ENCODE data around the gene G6PD. TPM values are rescaled to one million over a fixed set of nuclear protein-coding genes. Genes with fewer than 3 reads are reported as not detected.

Gene G6PD
- total RNA-seq, 4 donors from 2014 or later = 7.4 to 24.4 (median 19.3) TPM

GRCh38 chrX:154489182-154489581 is 57.5 kb downstream of the G6PD start:
- peak overlapping the region; percentile 93 to 99 (median 96) for H3K27ac ChIP-seq
- no peaks in the 10 kb centered on the region for H3K9me3 ChIP-seq
- 93% methylated on average over 4 of the region's 4 CpGs; no CpG with 5 or more reads in 1 of the 2 donors for WGBS, 2 donors (ENCODE audit: low coverage in 1 of 2)
- DNase-seq = no peak
- no peaks in the 10 kb centered on the region for H3K36me3 ChIP-seq
- no peaks in the 10 kb centered on the region for H3K27me3 ChIP-seq
- in situ Hi-C loops (cut with MboI; ENCODE audit: low pct_ligation_motif_present in 1 of 4, low pct_unique_long_range_greater_than_20kb in 1 of 4, low sequenced_read_pairs in 3 of 4) (no loop called here), intact Hi-C loops (cut with DNase I; ENCODE audit: low total_unique reads) (no loop called here)
- peak overlapping the region in 1 of 4 donors; percentile 70 for H3K4me3 ChIP-seq
- H3K4me1 ChIP-seq = peaks cover 8 to 27% (median 13%) of the 10 kb centered on the region in 4 donors
- TF ChIP-seq POLR2AphosphoS5 (IDR thresholded peaks at IDR 0.05) = no peak
- TF ChIP-seq, protein P1, sequence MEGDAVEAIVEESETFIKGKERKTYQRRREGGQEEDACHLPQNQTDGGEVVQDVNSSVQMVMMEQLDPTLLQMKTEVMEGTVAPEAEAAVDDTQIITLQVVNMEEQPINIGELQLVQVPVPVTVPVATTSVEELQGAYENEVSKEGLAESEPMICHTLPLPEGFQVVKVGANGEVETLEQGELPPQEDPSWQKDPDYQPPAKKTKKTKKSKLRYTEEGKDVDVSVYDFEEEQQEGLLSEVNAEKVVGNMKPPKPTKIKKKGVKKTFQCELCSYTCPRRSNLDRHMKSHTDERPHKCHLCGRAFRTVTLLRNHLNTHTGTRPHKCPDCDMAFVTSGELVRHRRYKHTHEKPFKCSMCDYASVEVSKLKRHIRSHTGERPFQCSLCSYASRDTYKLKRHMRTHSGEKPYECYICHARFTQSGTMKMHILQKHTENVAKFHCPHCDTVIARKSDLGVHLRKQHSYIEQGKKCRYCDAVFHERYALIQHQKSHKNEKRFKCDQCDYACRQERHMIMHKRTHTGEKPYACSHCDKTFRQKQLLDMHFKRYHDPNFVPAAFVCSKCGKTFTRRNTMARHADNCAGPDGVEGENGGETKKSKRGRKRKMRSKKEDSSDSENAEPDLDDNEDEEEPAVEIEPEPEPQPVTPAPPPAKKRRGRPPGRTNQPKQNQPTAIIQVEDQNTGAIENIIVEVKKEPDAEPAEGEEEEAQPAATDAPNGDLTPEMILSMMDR (IDR thresholded peaks at IDR 0.05) = no peak
- TF ChIP-seq POLR2A (IDR thresholded peaks at IDR 0.05) = no peak
- TF ChIP-seq EP300 (IDR thresholded peaks at IDR 0.05; ENCODE audit: low read depth) = no peak

DNA sequence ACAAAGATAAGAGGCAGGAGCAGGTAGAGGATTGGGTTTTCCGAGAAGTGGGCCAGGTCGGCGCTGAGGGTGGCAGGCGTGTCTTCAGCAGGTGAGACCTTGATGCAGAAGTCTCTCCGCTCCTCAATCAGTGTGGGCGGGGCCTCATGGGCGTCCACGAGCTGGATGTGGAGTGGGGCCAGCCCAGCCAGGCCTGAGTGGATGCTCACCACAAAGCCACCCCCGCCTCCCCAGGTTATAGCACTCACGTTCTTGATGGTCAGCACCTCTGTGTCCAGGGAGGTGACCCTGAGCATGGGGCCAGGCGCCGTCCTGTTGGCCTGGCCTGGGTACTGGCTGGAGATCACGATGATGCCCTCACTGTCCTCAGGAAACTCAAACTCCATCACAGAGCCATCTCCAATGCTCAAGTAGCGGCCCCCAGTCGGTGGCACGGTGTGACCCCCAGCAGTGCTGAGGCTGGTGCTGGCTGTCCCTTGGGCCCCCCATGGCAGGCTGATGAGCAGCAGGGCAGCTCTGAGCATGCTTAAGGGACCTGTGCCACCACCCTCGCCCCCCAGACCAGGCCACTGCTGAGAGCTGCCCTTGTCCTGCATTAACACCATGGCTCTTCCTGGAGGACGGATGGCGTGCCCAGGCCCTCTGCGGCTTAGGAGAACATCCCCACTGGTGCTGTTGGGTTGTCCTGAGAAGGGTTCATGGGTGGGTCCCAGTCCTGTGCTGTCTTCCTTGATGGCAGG is 58.1 kb downstream of the G6PD start:
- no peak for TF ChIP-seq POLR2A (IDR thresholded peaks at IDR 0.05)
- TF ChIP-seq, protein P1 (IDR thresholded peaks at IDR 0.05) = no peak
- WGBS, 2 donors (ENCODE audit: low coverage in 1 of 2) = 86% methylated on average over 19 of the region's 20 CpGs; no CpG with 5 or more reads in 1 of the 2 donors
- DNase-seq = no peak
- Histone ChIP-seq H3K27ac (no peak overlapping the region), H3K4me1 (peaks cover 8 to 27% (median 13%) of the 10 kb centered on the region in 4 donors), H3K4me3 (no peak overlapping the region), H3K36me3 (no peaks in the 10 kb centered on the region), H3K27me3 (no peaks in the 10 kb centered on the region), H3K9me3 (no peaks in the 10 kb centered on the region)
- in situ Hi-C loops (cut with MboI; ENCODE audit: low pct_ligation_motif_present in 1 of 4, low pct_unique_long_range_greater_than_20kb in 1 of 4, low sequenced_read_pairs in 3 of 4) (no loop called here), intact Hi-C loops (cut with DNase I; ENCODE audit: low total_unique reads) (no loop called here)

DNA sequence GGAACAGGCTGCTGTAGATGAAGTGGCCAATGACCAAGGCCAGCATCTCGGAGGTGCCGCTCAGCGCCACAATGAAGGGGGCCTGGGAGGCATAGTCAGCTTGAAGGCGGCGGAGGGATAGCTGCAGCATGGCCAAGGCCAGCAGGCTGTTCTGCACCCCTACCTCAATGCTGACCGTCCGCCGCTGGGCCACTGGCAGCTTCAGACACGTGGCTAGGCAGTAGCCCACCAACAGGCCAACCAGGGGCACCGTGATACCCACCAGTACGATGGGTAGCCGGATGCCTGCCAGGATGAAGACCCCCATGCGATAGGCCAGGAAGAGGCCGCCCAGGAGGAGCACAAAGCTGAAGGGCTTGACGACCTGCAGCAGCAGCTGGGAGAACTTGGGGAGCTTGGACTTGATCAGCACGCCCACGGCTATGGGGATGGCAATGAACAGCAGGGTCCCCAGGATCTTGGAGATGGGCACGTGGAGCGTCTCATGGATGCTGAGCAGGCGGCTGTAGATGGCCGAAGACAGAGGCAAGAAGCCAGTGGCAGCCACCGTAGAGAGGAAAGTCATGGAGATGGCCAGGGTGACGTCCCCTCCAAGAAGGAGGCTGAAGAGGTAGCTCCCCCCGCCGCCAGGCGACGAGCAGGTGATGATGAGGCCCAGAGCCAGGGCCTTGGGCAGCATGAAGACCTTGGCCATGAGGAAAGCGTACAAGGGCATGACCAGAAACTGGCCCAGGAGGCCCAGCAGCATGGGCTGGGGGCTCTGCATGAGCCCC is 58.9 kb downstream of the G6PD start:
- Histone ChIP-seq H3K4me3 (no peak overlapping the region), H3K27me3 (no peaks in the 10 kb centered on the region), H3K36me3 (no peaks in the 10 kb centered on the region), H3K9me3 (no peaks in the 10 kb centered on the region), H3K27ac (peak overlapping the region; percentile 87 to 95 (median 90)), H3K4me1 (peaks cover 8 to 27% (median 13%) of the 10 kb centered on the region in 4 donors)
- in situ Hi-C loops (cut with MboI; ENCODE audit: low pct_ligation_motif_present in 1 of 4, low pct_unique_long_range_greater_than_20kb in 1 of 4, low sequenced_read_pairs in 3 of 4) (no loop called here), intact Hi-C loops (cut with DNase I; ENCODE audit: low total_unique reads) (no loop called here)
- DNase-seq = no peak
- 89% methylated on average over 28 of the region's 28 CpGs; no CpG with 5 or more reads in 1 of the 2 donors for WGBS, 2 donors (ENCODE audit: low coverage in 1 of 2)
- TF ChIP-seq, protein P1 (IDR thresholded peaks at IDR 0.05) = no peak

GRCh38 chrX:154486396-154487207 is 60.0 kb downstream of the G6PD start, which contains the start of gene UBL4A:
Gene UBL4A (minus strand): TSS chrX:154486615. CDS start chrX:154486584, 31 bp downstream.
- Histone ChIP-seq H3K36me3 (no peaks in the 10 kb centered on the region), H3K4me1 (peaks cover 8 to 27% (median 13%) of the 10 kb centered on the region in 4 donors), H3K9me3 (no peaks in the 10 kb centered on the region), H3K27ac (peak within 1 kb of the TSS; percentile 87 to 95 (median 92)), H3K4me3 (peak within 1 kb of the TSS; percentile 49 to 81 (median 66)), H3K27me3 (no peaks in the 10 kb centered on the region)
- intact Hi-C loops (cut with DNase I; ENCODE audit: low total_unique reads) = no loop called here
- 59% methylated on average over 24 of the region's 95 CpGs; no CpG with 5 or more reads in 1 of the 2 donors for WGBS, 2 donors (ENCODE audit: low coverage in 1 of 2)
- DNase-seq = peak; percentile 63
- in situ Hi-C loops (cut with MboI; ENCODE audit: low pct_ligation_motif_present in 1 of 4, low pct_unique_long_range_greater_than_20kb in 1 of 4, low sequenced_read_pairs in 3 of 4) = no loop called here
- TF ChIP-seq POLR2AphosphoS5 (IDR thresholded peaks at IDR 0.05) (peak in 2 of 3 donors; percentile 4 to 37), POLR2A (IDR thresholded peaks at IDR 0.05) (peak; percentile 44)
- TF ChIP-seq, protein P1 (IDR thresholded peaks at IDR 0.05) = no peak
